GM12864 (cell line): ENCODE data around the gene GPR171.
"Not testable (repeated sequence)": the region's sequence is repeated elsewhere in the genome, so short reads cannot be mapped to it uniquely, and the experiment has no call there.

Experiments used
- DNase-seq: peaks from one replicate; pipeline ENCODE4 v3.0.0-alpha.2; 2011; ENCODE audit warnings: low read depth
- H3K4me3 ChIP-seq: 2 replicates; pipeline ENCODE4 v1.5.1; 2011; ENCODE audit warnings: mild to moderate bottlenecking, low read depth, low read length, control low read depth
- CTCF ChIP-seq: IDR thresholded peaks from 2 replicates; pipeline ENCODE4 v1.5.1; 2011; ENCODE audit warnings: low read depth, mild to moderate bottlenecking, moderate library complexity, low read length, control low read depth, inconsistent platforms; ENCODE audit errors: missing control alignments

GPR171 gene

GRCh38 chr3:151203051-151203420 lies at the start of gene GPR171:
GPR171 (minus strand) TSS chr3:151203216; CDS start chr3:151199386, 3,830 bp downstream.
- no peak within 1 kb of the TSS for H3K4me3 ChIP-seq
- peak; percentile 35 for DNase-seq
- no peak for TF ChIP-seq CTCF

- no peak for TF ChIP-seq CTCF
- no peak overlapping the region for H3K4me3 ChIP-seq
- no peak for DNase-seq
These were observed 45.8 kb upstream of the GPR171 start for GRCh38 chr3:151248772-151249337.

- DNase-seq, H3K4me3 ChIP-seq: not testable (repeated sequence)
These were observed 39.0 kb upstream of the GPR171 start for GRCh38 chr3:151242006-151242405.

- no peak for TF ChIP-seq CTCF
- H3K4me3 ChIP-seq: no peak overlapping the region
- no peak for DNase-seq
These were observed 33.7 kb upstream of the GPR171 start for GRCh38 chr3:151236736-151237135.

GRCh38 chr3:151236316-151236715 lies 33.3 kb upstream of the GPR171 start:
- H3K4me3 ChIP-seq: no peak overlapping the region
- no peak for DNase-seq
- no peak for TF ChIP-seq CTCF

- DNase-seq: no peak
- H3K4me3 ChIP-seq: no peak overlapping the region
- no peak for TF ChIP-seq CTCF
These were observed 31.8 kb upstream of the GPR171 start for GRCh38 chr3:151234825-151235224.

GRCh38 chr3:151232991-151233390 lies 30.0 kb upstream of the GPR171 start:
- H3K4me3 ChIP-seq: no peak overlapping the region
- TF ChIP-seq CTCF: no peak
- DNase-seq: no peak

GRCh38 chr3:151232403-151232802 lies 29.4 kb upstream of the GPR171 start:
- not testable (repeated sequence) for H3K4me3 ChIP-seq, DNase-seq
